HG03280 (cell line): ENCODE results near the gene PACSIN1.

ENCODE experiments used
- ATAC-seq: cut with Tn5 transposase; IDR thresholded peaks from one replicate; pipeline ENCODE4 v1.9.1; 2021; ENCODE audit warnings: mild to moderate bottlenecking, moderate library complexity; ENCODE audit not compliant: unreplicated experiment

Gene PACSIN1, protein sequence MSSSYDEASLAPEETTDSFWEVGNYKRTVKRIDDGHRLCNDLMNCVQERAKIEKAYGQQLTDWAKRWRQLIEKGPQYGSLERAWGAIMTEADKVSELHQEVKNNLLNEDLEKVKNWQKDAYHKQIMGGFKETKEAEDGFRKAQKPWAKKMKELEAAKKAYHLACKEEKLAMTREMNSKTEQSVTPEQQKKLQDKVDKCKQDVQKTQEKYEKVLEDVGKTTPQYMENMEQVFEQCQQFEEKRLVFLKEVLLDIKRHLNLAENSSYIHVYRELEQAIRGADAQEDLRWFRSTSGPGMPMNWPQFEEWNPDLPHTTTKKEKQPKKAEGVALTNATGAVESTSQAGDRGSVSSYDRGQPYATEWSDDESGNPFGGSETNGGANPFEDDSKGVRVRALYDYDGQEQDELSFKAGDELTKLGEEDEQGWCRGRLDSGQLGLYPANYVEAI

DNA sequence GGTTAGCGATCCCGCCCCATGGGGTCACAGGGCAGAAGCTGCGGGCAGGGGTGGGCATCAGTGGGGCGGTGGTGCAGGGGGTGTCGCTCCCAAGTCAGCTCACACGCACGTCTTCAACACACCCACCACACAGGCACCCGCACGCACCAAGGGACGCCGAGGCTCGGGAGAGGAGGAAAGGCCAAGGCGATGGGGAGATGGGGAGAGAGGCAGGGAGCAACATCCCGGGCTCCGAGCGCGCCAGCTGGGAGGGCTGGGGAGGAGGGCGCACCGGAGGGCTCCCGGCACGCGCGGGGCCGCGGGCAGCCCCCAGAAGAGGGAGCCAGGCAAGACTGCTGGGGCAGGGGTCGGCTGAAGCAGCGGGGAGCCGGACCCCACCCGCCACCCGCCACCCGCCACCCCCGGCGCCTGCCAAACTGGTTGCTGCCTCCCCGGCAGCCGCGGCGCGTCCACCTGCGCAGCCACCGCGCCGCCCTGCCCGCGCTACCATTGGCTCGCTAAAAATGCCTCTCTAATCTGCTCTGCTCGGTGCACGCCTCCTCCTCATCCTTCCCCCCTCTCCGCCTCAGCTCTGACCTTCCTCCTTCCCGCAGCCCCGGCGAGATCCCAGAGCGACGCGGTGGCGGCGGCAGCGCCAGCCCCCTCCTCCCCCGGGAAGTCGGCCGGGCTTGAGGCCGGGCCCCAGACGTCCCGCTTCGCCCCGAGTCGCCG is at the start of gene PACSIN1:
PACSIN1 (plus strand) TSS at position 546 of the 711 bp plus-strand sequence. CDS start 60,230 bp downstream, outside the sequence.
- no peak for ATAC-seq

DNA sequence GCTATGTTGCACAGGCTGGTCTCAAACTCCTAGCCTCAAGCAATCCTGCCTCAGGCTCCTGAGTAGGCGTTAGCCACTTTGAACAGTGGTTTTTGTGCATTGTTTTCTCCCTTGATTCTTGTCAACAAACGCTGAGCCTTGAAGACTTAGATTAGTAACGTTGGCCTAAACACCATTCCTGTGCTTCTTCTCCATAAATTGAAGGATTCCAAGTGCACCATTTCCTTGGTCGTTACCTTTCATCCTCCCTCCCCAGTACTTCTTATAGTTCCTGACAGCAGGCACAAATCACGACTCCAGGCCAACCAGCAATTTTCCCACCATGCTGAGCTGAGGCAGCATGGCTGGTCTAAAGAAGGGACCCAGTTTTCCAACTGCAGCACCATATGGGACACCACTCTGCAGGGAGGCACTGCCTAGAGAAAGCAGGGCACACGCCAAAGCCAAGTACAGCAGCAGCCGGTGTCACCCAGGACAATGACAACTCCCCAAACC is 49.0 kb upstream of the PACSIN1 start:
- no peak for ATAC-seq

DNA sequence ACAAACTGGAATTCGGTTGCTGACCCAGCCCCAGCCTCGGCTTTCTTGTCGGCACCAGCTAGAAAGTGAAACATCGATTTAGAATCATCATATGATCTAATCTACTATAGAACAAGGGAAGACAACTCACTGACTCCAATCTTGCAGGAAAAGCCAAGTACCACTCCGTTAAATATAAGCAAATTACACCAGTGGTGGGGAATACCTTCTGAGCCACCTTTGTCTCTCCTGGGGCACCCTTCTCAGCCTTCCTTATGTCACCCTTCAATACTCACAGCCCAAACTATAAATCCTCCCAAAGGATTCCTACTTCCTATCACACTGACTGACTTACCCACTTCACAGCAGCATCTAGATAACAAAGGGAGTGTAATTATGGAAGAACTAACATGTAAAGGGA is 47.5 kb upstream of the PACSIN1 start:
- no peak for ATAC-seq

DNA sequence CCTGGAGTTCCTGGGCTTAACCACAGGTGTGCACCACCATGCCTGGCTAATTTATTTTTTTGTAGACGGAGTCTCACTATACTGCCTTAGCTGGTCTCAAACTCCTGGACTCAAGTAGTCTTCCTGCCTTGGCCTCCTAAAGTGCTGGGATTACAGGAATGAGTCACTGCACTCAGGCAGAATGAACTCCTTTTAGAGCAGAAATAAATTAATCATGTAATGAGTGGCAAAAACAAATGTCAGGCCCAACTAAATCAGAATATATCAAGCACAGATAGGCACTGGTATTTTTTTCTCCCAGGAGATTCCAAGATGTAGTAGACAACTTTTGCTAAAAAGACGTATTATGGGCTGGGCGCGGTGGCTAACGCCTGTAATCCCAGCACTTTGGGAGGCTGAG is 42.6 kb upstream of the PACSIN1 start:
- no peak for ATAC-seq

DNA sequence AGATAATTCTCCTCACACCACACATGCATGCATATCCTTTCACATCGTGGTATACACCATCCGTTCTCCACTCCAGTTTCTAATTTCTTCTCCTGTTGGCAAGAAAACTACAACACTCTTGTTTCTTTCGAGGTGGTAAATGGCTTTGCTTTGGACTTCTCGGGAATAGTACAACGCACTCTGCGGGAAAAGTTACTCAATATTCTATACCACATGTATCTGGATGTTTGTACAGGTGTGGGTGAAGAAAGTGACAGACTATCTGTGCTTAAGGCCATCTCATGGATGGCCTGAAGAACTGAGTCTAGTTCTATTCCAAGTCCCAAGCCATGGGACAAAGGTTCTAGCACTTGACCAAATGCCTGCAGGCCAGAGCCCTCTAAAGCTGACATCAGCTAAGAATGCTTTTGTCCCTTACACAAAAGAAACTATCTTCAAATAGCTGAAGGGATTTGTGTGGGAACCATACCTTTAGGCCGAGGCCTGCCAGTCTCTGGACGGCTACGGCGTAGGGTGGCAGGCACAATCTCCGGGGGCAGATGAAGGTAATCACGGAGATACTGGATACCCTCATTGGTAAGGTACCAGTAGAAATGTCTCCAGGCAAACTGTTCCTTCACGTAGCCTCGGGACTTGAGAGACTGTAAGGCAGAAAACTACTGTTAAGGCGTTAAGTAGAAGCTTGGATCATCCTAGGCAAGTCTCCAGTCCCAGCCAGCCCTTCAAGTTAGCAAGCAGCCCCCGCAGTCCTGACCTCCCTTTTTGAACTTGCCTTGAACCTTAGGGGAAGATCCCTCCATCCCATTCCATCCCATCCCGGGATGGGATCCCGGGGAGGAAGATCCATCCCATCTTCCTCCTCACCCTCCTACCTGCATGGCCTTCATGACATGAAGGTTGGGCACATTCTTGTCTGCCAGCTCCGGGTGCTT is 41.4 kb upstream of the PACSIN1 start:
- ATAC-seq: no peak

DNA sequence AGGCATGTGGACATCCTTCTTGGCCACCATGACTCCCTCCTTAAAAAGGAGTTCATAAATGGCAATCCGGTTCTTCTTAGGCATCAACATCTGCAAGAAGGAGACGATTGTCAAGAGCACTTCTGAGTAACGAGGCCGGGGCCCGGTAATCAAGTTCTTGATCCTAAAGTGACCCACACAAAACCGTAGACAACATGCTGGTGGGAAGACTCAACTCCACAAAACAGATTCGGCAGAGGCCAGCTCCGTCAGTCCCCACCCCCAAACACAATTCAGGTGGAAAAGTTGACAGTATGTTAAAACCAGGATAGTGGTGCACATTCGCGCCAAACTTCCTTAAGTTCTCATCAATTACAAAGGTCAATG is 40.8 kb upstream of the PACSIN1 start:
- no peak for ATAC-seq

DNA sequence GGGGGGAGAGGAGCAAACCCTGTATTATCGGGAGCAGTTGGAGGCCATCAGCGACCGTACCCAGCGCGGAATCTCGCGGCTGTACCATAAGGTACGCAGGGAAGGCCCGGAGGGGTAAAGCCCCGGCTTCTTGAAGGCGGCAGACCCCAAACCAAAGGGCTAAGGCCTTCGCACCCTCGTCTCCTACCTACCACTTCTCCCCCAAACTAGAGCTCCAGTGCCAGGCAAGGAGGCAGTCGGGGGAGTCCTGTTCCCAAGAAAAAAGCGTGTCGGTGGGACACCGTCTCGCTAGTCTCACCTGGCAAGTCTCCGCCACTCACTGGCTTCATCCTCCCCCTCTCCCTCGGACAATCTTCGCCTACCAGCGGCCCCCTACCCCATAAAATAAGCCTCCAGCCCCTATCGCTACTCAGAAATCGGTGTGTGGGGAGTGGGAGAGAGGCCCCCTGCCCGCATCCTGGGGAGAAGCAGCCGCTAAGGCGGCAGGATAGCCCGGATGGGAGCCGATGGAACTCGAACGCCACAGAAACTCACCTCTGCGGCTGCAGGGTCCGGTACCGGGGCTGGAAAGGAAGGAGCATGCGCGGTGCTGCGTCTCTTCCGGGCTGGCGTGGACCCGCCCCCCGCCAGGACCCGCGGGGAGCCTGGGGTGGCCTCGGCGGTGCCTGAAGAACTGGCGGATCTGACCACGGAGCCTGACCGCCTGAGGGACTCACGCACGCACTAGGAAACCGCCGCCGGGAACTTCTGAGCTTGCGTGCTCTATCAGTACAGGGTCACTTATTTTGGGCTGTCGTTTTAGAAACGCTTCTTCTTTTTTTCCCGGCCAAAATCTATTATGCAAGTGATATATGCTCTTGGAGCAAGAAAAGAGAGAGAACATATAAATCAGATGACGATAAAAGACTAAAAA is 40.1 kb upstream of the PACSIN1 start, which contains the start of gene RPS10:
RPS10 (minus strand) TSS at position 572 of the 913 bp plus-strand sequence. CDS start 848 bp downstream, outside the sequence.
- ATAC-seq: peak; percentile 94

DNA sequence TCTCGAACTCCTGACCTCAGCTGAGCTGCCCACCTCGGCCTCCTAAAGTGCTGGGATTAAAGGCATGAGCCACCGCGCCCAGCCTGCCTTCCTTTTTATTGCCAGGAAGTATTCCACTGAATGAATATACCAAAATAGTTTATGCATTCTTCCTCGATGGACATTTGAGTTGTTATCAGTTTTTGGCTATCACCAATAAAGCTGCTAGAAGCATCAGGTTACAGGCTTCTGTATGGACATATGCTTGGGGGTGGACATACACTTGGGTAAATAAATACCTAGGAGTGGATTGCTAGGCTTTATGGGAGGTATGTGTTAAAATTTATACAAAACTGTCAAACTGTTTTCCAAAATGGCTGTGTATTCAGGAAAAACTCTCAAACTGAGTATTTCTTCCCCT is 30.0 kb upstream of the PACSIN1 start:
- no peak for ATAC-seq

DNA sequence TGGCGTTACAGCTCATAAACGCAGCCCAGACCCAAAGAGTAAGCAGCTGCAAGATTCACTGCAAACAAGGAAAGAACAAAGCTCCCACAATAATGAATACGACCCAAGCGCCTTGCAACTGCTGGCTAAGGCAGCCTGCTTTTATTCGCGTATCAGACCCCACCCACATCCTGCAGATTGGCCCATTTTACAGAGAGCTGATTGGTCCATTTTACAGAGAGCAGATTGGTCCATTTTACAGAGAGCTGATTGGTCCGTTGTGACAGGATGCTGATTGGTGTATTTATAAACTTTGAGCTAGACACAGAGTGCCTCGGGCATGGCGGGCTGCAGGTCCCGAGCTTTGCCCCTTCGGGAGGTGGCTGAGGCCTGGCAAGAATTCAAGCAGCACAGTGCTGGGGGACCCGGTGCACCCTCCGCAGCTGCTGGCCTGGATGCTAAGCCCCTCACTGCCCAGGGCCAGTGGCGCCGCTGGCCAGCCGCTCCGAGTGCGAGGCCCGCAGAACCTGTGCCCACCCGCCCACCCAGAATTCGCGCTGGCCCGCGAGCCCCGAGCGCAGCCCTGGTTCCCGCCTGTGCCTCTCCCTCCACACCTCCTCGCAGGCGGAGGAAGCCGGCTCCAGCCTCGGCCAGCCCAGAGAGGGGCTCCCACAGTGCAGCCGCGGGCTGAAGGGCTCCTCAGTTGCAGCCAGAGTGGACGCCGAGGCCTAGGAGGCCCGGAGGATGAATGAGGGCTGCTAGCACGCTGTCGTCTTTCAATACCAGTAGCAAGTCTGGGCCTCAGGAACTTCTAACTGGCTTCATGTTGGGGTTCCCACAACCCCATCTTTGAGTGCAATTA is 28.9 kb upstream of the PACSIN1 start:
- no peak for ATAC-seq

DNA sequence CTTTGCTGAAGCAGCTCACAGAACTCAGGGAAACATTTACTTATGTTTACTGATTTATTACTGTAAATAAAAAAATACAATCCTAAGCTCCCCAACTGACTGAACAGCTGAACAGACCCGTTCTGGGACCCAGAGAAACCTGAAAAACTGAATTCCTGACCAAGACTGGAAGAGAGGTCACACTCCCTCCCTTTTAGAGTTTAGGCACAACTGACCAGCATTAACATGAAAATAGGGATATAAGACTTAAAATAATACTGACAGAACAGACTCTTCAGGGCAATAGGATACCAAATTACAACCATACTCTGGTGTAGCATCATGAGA is 28.3 kb upstream of the PACSIN1 start:
- no peak for ATAC-seq

DNA sequence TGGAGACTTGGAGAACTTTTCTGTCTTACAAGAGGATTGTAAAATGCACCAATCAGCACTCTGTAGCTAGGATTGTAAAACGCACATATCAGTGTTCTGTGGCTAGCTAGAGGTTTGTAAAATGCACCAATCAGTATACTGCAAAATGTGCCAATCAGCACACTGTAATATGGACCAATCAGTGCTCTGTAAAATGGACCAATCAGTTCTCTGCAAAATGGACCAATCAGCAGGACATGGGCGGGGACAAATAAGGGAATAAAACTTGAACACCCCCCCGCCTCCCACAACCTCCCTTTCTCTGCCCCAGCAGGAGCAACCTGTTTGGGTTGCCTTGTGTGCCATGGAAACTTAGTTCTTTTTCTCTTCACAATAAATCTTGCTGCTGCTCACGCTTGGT is 27.2 kb upstream of the PACSIN1 start:
- no peak for ATAC-seq

DNA sequence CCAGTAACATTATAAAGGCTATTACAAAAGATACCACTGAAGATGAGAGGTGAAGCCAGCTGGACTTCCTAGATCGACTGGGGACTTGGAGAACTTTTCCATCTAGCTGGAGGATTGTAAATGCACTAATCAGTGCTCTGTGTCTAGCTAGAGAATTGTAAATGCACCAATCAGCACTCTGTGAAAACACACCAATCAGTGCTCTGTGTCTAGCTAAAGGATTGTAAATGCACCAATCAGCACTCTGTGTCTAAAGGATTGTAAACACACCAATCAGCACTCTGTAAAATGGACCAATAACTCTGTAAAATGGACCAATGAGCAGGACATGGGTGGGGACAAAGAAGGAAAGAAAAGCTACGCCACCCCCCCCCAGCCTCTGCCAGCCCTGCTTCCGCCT is 26.4 kb upstream of the PACSIN1 start:
- ATAC-seq: no peak

DNA sequence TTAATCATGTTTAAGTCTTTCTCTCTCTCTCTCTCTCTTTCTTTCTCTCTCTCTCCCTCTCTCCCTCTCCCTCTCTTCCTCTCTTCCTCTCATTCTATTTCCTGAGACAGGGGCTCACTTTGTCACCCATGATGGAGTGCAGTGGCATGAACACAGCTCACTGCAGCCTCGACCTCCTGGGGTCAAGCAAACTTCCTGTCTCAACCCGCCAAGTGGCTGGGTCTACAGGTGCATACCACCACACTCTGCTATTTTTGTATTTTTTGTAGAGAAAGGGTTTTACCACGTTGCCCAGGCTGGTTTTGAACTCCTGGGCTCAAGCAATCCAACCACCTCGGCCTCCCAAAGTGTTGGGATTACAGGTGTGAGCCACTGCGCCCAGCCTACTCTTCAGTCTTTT is 24.4 kb upstream of the PACSIN1 start:
- no peak for ATAC-seq

DNA sequence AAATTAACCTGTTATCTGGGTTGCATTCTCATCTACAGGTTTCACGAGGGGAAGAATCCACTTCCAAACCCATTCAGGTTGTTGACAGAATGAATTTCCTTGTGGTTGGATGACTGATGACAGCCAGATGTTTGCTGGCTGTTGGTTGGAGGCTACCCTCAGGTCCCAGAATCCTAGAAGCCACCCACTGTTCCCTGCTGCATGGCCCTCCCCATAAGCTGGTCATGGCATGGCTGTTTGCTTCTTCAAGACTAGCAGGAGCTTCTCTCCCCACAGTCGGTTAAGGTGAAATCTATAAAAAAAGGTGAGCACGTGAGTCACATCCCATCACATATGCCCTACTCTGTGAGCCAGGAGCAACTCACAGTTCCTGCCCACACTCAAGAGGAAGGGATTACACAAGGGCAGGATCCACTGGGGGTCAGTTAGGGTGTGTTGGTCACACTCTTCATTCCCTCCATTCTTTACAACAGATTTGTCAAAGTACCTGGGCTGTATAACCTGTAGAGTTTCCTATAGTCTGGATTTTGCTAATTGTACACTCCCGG is 20.5 kb upstream of the PACSIN1 start:
- no peak for ATAC-seq

DNA sequence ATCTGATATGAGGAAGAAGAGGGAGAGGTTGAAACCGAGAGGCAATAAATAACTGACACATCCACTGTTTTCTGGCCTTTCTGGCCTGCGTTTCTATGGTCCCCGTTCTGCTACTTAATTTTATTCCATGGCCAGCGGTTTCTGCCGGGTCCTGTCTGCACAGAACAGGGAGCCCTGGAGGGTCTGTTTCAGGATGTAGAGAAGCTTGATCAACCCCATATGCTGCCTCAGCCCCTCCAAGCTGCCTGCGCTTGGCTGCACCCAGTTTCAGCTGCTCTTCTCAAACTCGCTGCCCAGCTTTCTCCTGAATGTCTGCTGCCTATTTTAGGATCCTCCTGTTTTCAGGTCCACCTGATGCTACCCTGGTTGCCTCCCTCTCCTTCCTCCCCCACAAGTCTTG is 18.5 kb upstream of the PACSIN1 start:
- ATAC-seq: no peak

DNA sequence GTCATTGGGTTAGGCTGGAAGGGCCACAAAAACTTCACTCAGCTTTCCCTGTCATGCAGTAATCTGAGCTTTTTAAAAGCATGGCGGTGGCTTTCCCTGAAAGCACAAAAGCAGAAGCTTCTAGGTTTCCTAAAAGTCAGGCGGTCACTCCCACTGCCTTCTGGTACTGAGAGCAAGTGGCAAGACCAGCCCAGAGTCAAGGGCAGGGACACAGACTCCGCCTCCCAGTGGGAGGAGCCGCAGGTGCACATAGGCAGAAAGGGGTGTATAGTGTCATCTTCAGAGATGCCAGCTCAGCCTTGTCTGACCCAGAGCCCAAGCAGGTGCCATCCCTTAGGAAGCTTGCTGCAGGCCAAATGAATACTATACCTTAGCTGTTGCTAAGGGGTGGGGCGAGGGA is 18.0 kb upstream of the PACSIN1 start:
- no peak for ATAC-seq

DNA sequence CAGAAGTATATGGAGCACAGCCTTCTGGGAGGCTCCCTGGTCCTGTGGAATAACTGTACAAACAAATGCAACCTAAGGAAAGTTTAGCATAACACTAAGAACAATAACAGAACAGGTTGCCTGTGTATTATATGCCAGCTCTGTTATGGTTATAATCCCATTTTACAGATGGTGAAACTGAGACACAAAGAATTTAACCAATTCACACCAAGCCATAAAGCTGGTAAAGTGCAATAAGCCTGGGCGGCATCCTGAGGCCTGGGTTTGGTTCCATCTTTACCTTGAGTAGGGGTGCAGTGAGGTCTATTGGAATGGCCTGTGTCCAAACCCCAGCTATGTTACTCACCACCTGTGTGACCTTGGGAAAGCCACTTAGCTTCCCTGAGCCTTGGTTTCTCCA is 14.7 kb upstream of the PACSIN1 start:
- ATAC-seq: no peak

DNA sequence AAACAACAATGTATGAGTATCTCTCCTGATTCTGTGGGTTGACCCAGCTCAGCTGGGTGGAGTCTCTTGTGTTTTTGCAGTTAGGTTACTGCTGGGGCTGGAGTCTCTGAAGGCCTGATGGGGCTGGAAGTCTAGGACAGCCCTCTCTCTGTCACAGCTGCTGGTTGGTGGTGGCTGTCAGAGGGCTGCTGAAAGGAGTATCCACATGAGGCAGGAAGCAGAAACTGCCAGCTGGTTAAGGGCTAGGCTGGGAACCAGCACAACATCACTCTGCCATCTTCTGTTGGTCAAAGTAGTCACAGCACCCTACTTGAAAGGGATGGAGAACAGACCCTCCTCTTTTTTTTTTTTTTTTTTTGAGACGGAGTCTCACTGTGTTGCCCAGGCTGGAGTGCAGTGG is 10.0 kb upstream of the PACSIN1 start:
- ATAC-seq: no peak

DNA sequence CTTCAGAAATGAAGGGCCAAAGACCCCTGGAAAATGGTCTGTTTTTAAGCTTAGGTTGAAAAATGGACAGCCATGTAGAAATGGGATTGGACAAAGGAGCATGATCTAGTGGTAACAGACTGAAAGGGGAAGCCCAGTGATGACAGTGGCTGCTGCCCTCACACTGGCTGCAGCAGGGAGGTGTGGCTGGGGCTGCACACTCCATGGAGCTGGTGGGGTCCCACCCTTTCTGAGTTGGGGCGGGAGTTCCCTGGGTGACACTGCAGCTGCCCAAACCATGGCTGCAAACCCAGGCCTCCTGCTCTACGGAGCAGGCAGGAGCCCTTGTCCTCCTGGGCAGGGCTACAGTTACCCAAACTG is 8.5 kb upstream of the PACSIN1 start:
- no peak for ATAC-seq
